ENCODE measurements around the gene LAMTOR5. TPM values are rescaled to one million over a fixed set of nuclear protein-coding genes. Genes with fewer than 3 reads are reported as not detected.

Gene LAMTOR5
- total and polyA plus RNA-seq, 2 of the 13 experiments (the other 11 are each of a cell fraction or from before 2014, with no cell fraction given), result 96.7 to 400 TPM

DNA sequence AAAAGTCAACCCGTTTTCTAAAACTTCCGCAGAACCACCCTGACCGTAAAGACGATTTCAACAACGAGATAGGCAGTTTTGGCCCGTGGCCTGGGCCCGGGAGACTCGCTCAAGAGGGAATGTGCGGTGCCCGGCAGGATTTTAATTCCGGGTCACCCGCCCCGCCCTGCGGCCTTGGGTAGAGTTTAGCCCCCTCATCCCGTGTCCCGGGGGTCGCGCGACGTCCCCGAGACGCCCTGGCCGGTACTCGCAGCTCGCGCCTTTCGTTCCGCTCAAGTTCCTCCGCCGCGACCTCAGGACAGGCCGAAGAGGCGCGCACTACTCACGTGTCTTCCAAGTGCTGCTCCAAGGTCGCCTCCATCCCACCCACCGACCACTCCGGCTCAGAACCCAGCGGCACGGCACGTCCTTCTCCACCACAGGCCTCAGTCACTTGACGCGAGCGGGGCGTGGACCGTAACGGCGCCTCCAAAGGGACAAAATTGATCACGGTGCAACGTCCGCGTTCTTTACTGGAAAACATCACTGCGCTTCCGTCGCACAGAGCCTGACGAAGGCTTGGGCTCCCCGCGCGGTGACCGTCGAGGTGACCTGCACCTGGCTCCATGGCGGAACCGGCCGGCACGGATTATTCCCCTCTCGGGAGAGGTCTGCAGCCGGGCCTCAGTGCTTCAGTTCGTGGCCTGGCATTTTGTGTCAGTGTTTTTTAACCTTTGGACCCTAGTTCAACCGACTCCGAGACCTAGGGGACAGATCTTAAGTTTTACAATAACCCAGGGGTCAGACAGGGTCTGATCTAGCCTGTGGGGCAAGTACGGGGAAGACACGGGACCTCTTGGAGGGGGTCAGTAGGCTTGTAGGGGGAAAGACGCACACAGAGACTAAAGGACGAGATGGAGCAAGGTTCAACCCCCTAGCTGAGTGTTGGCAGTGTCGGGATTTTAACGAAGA is at the start of gene LAMTOR5 (continued):
- TF ChIP-seq, protein P1, sequence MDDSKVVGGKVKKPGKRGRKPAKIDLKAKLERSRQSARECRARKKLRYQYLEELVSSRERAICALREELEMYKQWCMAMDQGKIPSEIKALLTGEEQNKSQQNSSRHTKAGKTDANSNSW (CRISPR knock-in tag; IDR thresholded peaks at IDR 0.05; ENCODE audit: borderline replicate concordance), result 0 out of 2 replicates have a peak, but pooled peaks have one; percentile 50
- TF ChIP-seq PTBP1 (IDR thresholded peaks at IDR 0.05; ENCODE audit: low read depth, low read length, poor library complexity, severe bottlenecking) (no peak), PCBP1 (IDR thresholded peaks at IDR 0.05; ENCODE audit: borderline replicate concordance, low read depth, low read length) (no peak; the same call in 1 of the 2 replicates), CSRNP2 (CRISPR knock-in tag; conservative IDR thresholded peaks at IDR 0.05; ENCODE audit: low read depth) (no peak), RFXAP (CRISPR knock-in tag; IDR thresholded peaks at IDR 0.05; ENCODE audit: borderline replicate concordance) (peak; percentile 90), CAMTA2 (CRISPR knock-in tag; IDR thresholded peaks at IDR 0.05; ENCODE audit: borderline replicate concordance) (no peak), TOE1 (CRISPR knock-in tag; IDR thresholded peaks at IDR 0.05) (no peak), KAT8 (CRISPR knock-in tag; IDR thresholded peaks at IDR 0.05) (peak; percentile 99), CHCHD3 (CRISPR knock-in tag; IDR thresholded peaks at IDR 0.05) (no peak), ELF4 (CRISPR knock-in tag; IDR thresholded peaks at IDR 0.05; ENCODE audit: borderline replicate concordance) (peak; percentile 32; the same call in 1 of the 2 replicates), TEF (CRISPR knock-in tag; IDR thresholded peaks at IDR 0.05) (peak; percentile 80), TERF1 (CRISPR knock-in tag; IDR thresholded peaks at IDR 0.05) (no peak; the same call in 1 of the 2 replicates), ZNF382 (CRISPR knock-in tag; IDR thresholded peaks at IDR 0.05; ENCODE audit: borderline replicate concordance) (no peak), ZFP41 (CRISPR knock-in tag; IDR thresholded peaks at IDR 0.05; ENCODE audit: borderline replicate concordance) (peak; percentile 92; the same call in 1 of the 2 replicates), FOXO1 (CRISPR knock-in tag; IDR thresholded peaks at IDR 0.05) (peak; percentile 91), GMEB1 (CRISPR knock-in tag; IDR thresholded peaks at IDR 0.05; ENCODE audit: borderline replicate concordance) (peak; percentile 91), KDM5B (CRISPR knock-in tag; IDR thresholded peaks at IDR 0.05; ENCODE audit: borderline replicate concordance) (peak; percentile 88; the same call in 1 of the 2 replicates), ZNF468 (CRISPR knock-in tag; IDR thresholded peaks at IDR 0.05) (no peak; the same call in none of the 2 replicates), PHF8 (CRISPR knock-in tag; IDR thresholded peaks at IDR 0.05) (peak; percentile 99), ZFP90 (CRISPR knock-in tag; IDR thresholded peaks at IDR 0.05; ENCODE audit: borderline replicate concordance) (peak; percentile 90; the same call in 1 of the 2 replicates), ZNF256 (CRISPR knock-in tag; conservative IDR thresholded peaks at IDR 0.05) (peak; percentile 63; the same call in 1 of the 2 replicates), HES4 (CRISPR knock-in tag; IDR thresholded peaks at IDR 0.05; ENCODE audit: borderline replicate concordance) (peak; percentile 92)

All from HepG2 (cell line).